ENCODE results near the gene PREX1. TPM values are rescaled to one million over a fixed set of nuclear protein-coding genes. Genes with fewer than 3 reads are reported as not detected.

Gene PREX1
- total RNA-seq, 1 experiment from 2014 or later: not detected

DNA sequence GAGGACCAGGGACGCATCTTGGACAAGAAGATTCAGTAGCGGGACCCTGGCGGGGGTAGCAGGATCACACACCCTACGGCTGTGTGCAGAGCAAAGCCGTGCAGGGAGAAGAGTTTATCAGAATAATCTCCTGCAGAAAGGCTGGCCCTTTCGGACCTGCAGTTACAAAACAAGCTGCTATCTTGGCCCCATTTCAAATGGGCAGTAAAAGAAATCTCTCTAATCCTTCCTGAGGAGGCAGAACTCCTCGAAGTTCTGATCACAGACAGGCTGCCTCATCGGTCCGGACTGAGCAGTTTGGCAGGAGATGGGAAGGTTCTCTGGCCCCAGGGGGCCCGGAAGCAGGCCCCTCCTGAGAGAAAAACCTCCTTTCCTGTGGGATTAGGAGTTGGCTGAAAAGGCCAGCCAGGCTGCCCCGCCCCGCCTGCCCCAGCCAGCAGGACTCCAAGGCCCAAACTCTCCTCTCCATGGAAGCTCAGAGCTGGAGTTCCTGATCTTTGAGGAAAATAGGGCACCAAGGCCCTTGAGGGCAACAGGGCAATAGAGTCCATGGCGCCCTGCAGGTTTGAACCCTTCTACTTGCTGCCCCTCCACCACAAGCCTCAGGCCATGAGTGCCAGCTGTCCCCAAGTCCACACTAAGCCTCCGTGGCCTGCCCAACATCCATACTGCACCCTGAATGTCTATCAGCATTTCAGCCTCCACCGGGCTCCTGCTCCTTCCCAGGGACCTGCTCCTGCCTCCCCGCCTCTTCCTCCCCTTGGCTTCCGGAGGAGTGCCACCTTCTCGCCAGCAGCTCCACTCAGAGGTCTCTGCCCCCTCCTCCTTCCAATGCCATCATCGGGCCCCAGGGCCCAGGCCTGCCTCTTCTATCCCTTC is 141.3 kb downstream of the PREX1 start:
- Mint-ChIP-seq H3K36me3 (ENCODE audit: insufficient read depth, unreplicated experiment) (no peaks in the 10 kb centered on the region), H3K27ac (ENCODE audit: low read depth, unreplicated experiment) (no peak overlapping the region), H3K9me3 (ENCODE audit: unreplicated experiment) (no peaks in the 10 kb centered on the region), H3K4me1 (ENCODE audit: insufficient read depth, unreplicated experiment) (peaks cover 10% of the 10 kb centered on the region), H3K27me3 (ENCODE audit: insufficient read depth, unreplicated experiment) (no peaks in the 10 kb centered on the region), H3K4me3 (ENCODE audit: unreplicated experiment) (no peak overlapping the region)
- TF ChIP-seq, protein P1, sequence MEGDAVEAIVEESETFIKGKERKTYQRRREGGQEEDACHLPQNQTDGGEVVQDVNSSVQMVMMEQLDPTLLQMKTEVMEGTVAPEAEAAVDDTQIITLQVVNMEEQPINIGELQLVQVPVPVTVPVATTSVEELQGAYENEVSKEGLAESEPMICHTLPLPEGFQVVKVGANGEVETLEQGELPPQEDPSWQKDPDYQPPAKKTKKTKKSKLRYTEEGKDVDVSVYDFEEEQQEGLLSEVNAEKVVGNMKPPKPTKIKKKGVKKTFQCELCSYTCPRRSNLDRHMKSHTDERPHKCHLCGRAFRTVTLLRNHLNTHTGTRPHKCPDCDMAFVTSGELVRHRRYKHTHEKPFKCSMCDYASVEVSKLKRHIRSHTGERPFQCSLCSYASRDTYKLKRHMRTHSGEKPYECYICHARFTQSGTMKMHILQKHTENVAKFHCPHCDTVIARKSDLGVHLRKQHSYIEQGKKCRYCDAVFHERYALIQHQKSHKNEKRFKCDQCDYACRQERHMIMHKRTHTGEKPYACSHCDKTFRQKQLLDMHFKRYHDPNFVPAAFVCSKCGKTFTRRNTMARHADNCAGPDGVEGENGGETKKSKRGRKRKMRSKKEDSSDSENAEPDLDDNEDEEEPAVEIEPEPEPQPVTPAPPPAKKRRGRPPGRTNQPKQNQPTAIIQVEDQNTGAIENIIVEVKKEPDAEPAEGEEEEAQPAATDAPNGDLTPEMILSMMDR (IDR thresholded peaks at IDR 0.05; ENCODE audit: unreplicated experiment): no peak
- ChIA-PET POLR2A (interaction anchor here (0.6 to 2.2 kb wide), 3 partner anchors 11 to 217 kb away, joined by 3 to 8 read pairs (median 4); no protein-coding TSS in a partner anchor), CTCF (interaction anchor here (0.6 to 1.1 kb wide), 3 partner anchors 51 to 1126 kb away, joined by 3 to 5 read pairs (median 4); no protein-coding TSS in a partner anchor)
- DNase-seq (ENCODE audit: unreplicated experiment): peak; percentile 65
- no TSS peak for BruUV-seq (replicated peaks)
- intact Hi-C loops (cut with micrococcal nuclease): no loop called here

DNA sequence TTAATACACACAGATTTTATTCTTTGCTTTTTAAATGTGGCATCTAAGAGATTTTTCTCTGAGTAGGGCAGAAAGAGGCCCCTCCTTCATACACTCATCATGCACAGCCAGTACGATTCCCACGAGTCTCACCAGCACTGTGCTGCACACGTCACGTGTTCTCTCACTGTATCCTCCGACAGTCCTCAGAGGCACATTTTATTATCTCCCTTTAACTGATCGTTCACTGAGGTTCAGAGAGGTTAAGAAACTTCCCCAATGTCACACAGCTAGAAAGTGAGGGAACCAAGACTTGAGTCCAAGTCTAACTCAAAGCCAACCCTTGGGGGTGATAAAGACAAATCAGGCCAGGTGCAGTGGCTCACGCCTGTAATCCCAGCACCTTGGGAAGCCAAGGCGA is 142.5 kb downstream of the PREX1 start:
- TF ChIP-seq, protein P1 (IDR thresholded peaks at IDR 0.05; ENCODE audit: unreplicated experiment): no peak
- no peaks in the 10 kb centered on the region for H3K27me3 Mint-ChIP-seq (ENCODE audit: insufficient read depth, unreplicated experiment)
- intact Hi-C loops (cut with micrococcal nuclease): no loop called here
- BruUV-seq (replicated peaks): no TSS peak
- peaks cover 10% of the 10 kb centered on the region for H3K4me1 Mint-ChIP-seq (ENCODE audit: insufficient read depth, unreplicated experiment)
- POLR2A ChIA-PET: interaction anchor here (0.8 to 2.2 kb wide), 2 partner anchors 12 to 219 kb away, joined by 4 to 8 read pairs; no protein-coding TSS in a partner anchor
- H3K27ac Mint-ChIP-seq (ENCODE audit: low read depth, unreplicated experiment): no peak overlapping the region
- CTCF ChIA-PET: interaction anchor here (0.7 to 2.7 kb wide), 2 partner anchors 27 to 28 kb away, joined by 3 to 18 read pairs; no protein-coding TSS in a partner anchor
- H3K9me3 Mint-ChIP-seq (ENCODE audit: unreplicated experiment): no peaks in the 10 kb centered on the region
- H3K4me3 Mint-ChIP-seq (ENCODE audit: unreplicated experiment): no peak overlapping the region
- no peaks in the 10 kb centered on the region for H3K36me3 Mint-ChIP-seq (ENCODE audit: insufficient read depth, unreplicated experiment)
- DNase-seq (ENCODE audit: unreplicated experiment): no peak

DNA sequence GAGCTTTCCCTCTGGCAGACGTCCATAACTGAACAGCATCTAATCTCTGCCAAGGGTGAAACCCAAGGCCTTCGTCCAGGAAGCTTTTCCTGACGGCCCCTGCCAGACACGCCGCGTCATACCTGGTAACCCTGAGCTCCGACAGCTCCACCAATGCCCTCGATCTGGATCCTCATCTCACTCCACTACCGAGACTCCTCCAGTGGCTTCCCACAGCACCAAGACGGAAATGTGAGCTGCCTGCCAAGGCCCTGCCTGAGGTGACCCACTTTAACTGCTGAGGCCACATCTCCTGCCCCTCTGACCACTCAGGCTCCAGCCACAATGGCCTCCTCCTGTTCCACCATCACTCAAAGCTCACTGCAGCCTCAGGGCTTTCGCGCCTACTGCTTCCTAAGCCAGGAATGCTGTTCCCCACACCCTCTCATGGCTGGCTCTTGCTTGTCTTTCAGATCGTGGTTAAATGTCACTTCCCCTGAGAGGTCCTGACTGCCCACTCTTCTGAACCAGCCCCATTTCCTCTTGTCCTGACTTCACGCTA is 143.2 kb downstream of the PREX1 start:
- Mint-ChIP-seq H3K27ac (ENCODE audit: low read depth, unreplicated experiment) (no peak overlapping the region), H3K4me3 (ENCODE audit: unreplicated experiment) (no peak overlapping the region), H3K9me3 (ENCODE audit: unreplicated experiment) (no peaks in the 10 kb centered on the region), H3K4me1 (ENCODE audit: insufficient read depth, unreplicated experiment) (peaks cover 10% of the 10 kb centered on the region), H3K36me3 (ENCODE audit: insufficient read depth, unreplicated experiment) (no peaks in the 10 kb centered on the region), H3K27me3 (ENCODE audit: insufficient read depth, unreplicated experiment) (no peaks in the 10 kb centered on the region)
- ChIA-PET CTCF (interaction anchor here (0.6 to 2.7 kb wide), 2 partner anchors 27 to 217 kb away, joined by 3 to 18 read pairs; no protein-coding TSS in a partner anchor), POLR2A (no interaction called here)
- intact Hi-C loops (cut with micrococcal nuclease): no loop called here
- no peak for DNase-seq (ENCODE audit: unreplicated experiment)
- no TSS peak for BruUV-seq (replicated peaks)
- TF ChIP-seq, protein P1 (IDR thresholded peaks at IDR 0.05; ENCODE audit: unreplicated experiment): no peak
